ENCODE results near the gene EEFSEC. TPM values are rescaled to one million over a fixed set of nuclear protein-coding genes. Genes with fewer than 3 reads are reported as not detected.

The EEFSEC gene
- total and polyA plus RNA-seq, 2 of the 8 experiments (the other 6 are each of a cell fraction or from before 2014, with no cell fraction given): 13.1 to 19.8 TPM

DNA sequence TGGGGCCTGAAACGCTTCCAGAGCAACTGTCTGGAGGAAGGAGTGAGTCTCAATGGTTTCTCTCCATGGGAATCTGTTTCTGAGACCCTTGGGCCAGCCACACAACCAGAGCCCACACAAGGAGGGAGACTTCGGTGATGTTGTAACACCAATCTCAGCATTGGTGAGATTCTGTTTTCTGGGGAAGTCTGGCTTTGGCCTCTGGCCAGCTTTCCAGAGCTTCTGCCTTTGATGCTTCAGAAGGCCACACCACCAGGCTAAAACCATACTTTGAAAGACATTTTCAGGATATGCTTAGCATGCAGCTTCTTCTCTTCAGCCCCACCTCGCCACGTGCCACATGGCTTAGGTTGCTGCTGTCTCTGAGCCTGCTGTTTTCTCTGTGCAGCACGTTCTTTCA lies 3.6 kb upstream of the EEFSEC start:
- peaks cover 0 to 4% of the 10 kb centered on the region in 2 experiments for H4K20me1 ChIP-seq (replicated peaks in 1 of 2; ENCODE audit: control insufficient read depth in 1 of 2, insufficient read depth in 2 of 2, low read length in 2 of 2)
- H2BK20ac ChIP-seq (ENCODE audit: low read length): no peak overlapping the region
- H3K4me2 ChIP-seq (ENCODE audit: insufficient read depth in 1 of 2, low read depth in 2 of 2, low read length in 2 of 2): no peak overlapping the region
- H3K27ac ChIP-seq (ENCODE audit: low read depth, low read length): no peak overlapping the region
- H3K23ac ChIP-seq (ENCODE audit: insufficient read length): no peak overlapping the region
- no peaks in the 10 kb centered on the region for H3K79me1 ChIP-seq (ENCODE audit: low read depth, low read length)
- no peak overlapping the region for H2BK15ac ChIP-seq (ENCODE audit: low read length)
- H4K91ac ChIP-seq (replicated peaks; ENCODE audit: insufficient read length, low read length): no peak overlapping the region
- 81% methylated on average over 5 of the region's 5 CpGs; no CpG with 5 or more reads in 1 of the 2 experiments for WGBS, 2 experiments (ENCODE audit: extremely low coverage in 1 of 2, insufficient coverage in 1 of 2, insufficient read length in 1 of 2, insufficient replicate concordance in 2 of 2, low coverage in 1 of 2, low lambda C conversion rate in 2 of 2, missing lambda C conversion rate in 1 of 2)
- no peak overlapping the region for H3K4ac ChIP-seq (replicated peaks; ENCODE audit: insufficient read length, low read depth, low read length)
- H3K23me2 ChIP-seq (ENCODE audit: low read depth, low read length): no peaks in the 10 kb centered on the region; the same call in 1 of the 2 replicates
- H3K4me1 ChIP-seq (replicated peaks in 1 of 4; ENCODE audit: control insufficient read depth in 3 of 4, insufficient read depth in 4 of 4, low read length in 3 of 4): peaks cover 0 to 1% (median 0%) of the 10 kb centered on the region in 4 experiments; a peak in 1 of 7 replicates
- no peaks in the 10 kb centered on the region for H3K36me3 ChIP-seq (ENCODE audit: control insufficient read depth in 2 of 4, insufficient read depth in 4 of 4, low read length in 3 of 4)
- no peak overlapping the region for H2BK12ac ChIP-seq (ENCODE audit: low read depth, low read length)
- H3K18ac ChIP-seq (ENCODE audit: extremely low read depth, low read length): no peak overlapping the region
- no peak overlapping the region for H4K5ac ChIP-seq (ENCODE audit: insufficient read length, low read depth, low read length)
- H4K8ac ChIP-seq (ENCODE audit: extremely low read depth, insufficient read depth, low read length): no peak overlapping the region
- H3K27me3 ChIP-seq (replicated peaks in 1 of 4; ENCODE audit: control insufficient read depth in 3 of 4, extremely low read depth in 1 of 4, insufficient read depth in 3 of 4, low read length in 3 of 4): no peaks in the 10 kb centered on the region; a peak in 1 of 7 replicates
- no peak overlapping the region for H3K4me3 ChIP-seq (ENCODE audit: extremely low read depth in 1 of 4, insufficient read depth in 2 of 4, low read depth in 3 of 4, low read length in 4 of 4)
- FAIRE-seq (no peak), DNase-seq (ENCODE audit: low read depth in 1 of 2, low spot score in 2 of 2) (no peak)
- TF ChIP-seq MAFK (IDR thresholded peaks at IDR 0.05; ENCODE audit: low read depth, low read length) (no peak), HDAC6 (IDR thresholded peaks at IDR 0.05; ENCODE audit: low read depth, low read length) (no peak), CBX8 (IDR thresholded peaks at IDR 0.05; ENCODE audit: borderline replicate concordance, low read depth, low read length) (no peak), EGR1 (IDR thresholded peaks at IDR 0.05; ENCODE audit: borderline replicate concordance, low read depth, low read length) (no peak), CHD1 (IDR thresholded peaks at IDR 0.05; ENCODE audit: low read depth, low read length) (no peak), CTBP2 (IDR thresholded peaks at IDR 0.05; ENCODE audit: borderline replicate concordance, insufficient read depth, insufficient read length, low read length) (no peak), SP2 (IDR thresholded peaks at IDR 0.05; ENCODE audit: low read length) (no peak)
- no peaks in the 10 kb centered on the region for H3K9me3 ChIP-seq (ENCODE audit: insufficient read depth in 2 of 2, low read depth in 1 of 2, low read length in 1 of 2)
- H3K56ac ChIP-seq (replicated peaks; ENCODE audit: insufficient read length, low read depth, low read length): no peak overlapping the region
- H3K9ac ChIP-seq (replicated peaks in 1 of 4; ENCODE audit: extremely low read depth in 1 of 4, low read depth in 3 of 4, low read length in 3 of 4): no peak overlapping the region
- ChIA-PET POLR2A (ENCODE audit: partially characterized antibody) (no interaction called here), CTCF (ENCODE audit: partially characterized antibody) (no interaction called here)
- H2BK5ac ChIP-seq (ENCODE audit: low read depth, low read length): no peak overlapping the region
- H2AFZ ChIP-seq (ENCODE audit: low read length): no peak overlapping the region
- H2BK120ac ChIP-seq (replicated peaks; ENCODE audit: low read depth, low read length): no peak overlapping the region
- no peaks in the 10 kb centered on the region for H3K79me2 ChIP-seq (ENCODE audit: control insufficient read depth in 1 of 2, insufficient read depth in 2 of 2, low read length in 2 of 2)
- H2AK5ac ChIP-seq (ENCODE audit: low read depth, low read length): no peak overlapping the region
- no peak overlapping the region for H3K14ac ChIP-seq (ENCODE audit: insufficient read length)
